Dedifferentiated amniotic fluid mesenchymal stem cell (primary cell): ENCODE data around the gene EGFR.
A peak's percentile ranks its signal among the peaks of the same experiment; 100 is the strongest.

Experiments
- DNase-seq: peaks from one replicate; pipeline ENCODE4 v3.0.0-alpha.2; 2016; ENCODE audit errors: extremely low spot score

EGFR gene

DNA sequence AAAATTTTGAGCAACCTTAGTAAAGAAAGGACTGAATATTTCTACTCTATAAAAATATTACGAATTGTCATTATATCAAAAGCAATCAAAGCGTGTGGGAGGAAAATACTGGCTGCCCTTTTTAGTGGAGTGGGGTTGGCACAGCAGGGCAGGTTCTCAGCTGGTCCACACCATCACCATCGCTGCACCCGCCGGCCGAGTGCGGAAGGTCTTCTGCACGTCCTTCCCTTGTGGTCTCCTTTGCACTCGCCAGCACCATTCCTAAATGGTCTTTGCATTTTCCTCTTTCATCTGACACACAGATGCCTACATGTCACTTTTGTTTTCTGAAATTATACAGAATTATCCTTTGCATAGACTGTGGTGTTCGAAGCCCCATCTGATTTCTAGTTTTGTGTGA, 229.7 kb downstream of the EGFR start:
- no peak for DNase-seq

DNA sequence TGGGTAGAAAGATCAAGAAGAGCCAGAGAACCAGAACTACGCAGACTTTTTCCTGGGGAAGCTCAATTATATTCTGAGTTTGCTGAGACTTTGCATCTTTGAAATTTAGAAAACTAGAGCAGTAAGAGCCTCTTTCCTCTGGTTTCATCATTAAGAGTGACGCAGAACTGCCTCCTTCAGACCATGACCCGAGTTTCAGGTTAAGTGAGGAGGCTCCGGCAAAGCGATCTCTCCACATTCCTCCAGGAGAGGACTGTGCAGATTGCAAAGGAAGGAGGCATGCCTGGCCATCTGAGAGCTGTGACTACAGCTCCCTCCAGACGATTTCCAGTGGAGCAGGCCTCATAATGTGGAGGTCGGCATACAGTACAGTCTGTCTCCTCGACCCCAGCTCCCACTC, 230.5 kb downstream of the EGFR start:
- peak; percentile 23 for DNase-seq

DNA sequence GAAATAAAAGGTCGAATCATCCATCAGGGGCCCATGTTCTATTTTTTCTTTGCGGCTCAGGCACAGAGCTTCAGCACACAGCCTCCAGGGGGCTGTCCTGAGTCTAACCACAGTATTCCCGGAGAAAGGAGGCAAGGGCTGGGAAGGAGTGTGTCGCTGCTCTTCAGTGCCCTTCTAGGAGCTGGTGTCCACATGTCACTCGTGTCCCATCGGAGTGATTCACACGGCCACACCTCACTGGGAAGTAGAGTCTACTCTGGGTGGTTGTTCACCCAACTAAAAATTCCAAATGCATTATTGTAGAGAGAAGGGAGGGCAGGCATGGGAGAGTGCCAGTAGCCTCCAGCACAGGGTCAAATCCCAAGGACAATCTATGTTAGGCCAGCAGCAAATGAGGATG, 231.5 kb downstream of the EGFR start:
- DNase-seq = no peak

DNA sequence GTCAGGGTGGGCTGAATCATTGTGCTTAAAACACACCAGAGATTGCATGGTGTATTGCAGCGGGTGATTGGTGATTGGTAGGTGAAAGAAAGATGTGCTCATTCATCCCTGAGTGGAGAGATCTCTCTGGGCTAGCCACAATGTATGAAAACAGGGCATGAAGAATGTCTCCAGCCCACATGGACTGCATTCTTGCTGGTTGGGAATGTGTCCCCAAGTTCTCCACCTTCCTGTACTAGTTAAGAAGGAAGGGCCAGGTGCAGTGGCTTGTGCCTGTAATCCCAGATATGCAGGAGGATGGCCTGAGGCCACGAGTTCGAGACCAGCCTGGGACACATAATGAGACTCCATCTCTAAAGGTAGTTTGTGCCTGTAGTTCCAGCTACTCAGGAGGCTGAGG, 232.5 kb downstream of the EGFR start:
- DNase-seq = no peak

DNA sequence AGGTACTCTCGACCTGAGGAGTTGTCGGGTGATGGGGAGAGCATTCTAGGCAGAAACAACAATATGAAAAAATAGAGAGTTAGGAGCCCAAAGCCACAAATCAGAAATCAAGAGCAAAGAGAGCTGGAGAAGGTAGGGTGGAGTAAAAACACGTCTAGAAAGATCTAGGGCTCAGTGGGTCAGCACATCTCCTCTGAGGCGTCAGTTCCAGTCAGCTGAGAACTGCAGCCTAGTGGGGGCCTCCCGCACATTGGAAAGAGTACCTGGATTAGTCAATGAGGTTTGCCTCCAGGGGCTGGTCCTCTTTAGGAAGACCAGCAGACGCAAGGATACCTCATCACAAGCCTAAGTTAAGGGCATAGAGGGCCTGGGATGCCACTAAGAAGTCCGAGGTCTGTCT, 233.1 kb downstream of the EGFR start:
- no peak for DNase-seq

DNA sequence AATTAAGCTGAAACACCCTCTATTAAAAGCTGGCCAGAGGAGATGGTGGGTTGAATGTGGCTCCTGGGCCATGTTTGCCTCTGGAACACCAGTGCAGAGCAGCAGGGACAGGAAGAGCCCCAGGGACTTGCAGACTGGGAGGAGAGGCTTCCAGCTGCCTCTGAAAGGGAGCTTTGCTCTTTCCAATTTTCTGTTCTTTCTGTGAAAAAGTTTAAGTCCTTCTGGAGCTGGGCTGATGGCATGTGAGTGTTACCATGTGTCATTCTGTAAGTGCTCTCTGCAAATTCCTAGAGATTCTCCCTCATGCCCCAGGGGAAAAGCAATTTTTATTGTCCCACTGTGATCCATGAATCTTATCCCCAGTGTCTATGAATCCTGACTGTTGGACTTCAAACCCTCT, 233.6 kb downstream of the EGFR start:
- DNase-seq = no peak

DNA sequence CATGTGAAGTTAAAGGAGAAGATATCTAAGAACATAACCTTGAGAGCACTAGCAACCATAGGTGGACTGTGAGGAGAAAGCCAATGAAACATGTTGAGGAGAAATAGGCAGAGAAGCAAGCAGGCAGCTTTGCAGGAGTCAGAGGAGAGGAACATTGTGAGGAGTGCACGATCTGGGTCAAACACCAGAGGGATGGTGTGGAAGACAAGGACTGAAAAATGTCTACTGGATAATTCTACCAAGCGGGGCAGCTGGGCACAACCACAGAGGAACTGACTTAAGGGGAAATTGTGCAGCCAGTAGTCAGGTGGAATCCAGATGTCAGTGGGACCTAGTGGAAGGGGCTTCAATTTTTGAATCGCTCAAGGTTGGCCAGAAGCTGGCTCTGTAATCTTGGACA, 234.4 kb downstream of the EGFR start:
- DNase-seq = no peak

DNA sequence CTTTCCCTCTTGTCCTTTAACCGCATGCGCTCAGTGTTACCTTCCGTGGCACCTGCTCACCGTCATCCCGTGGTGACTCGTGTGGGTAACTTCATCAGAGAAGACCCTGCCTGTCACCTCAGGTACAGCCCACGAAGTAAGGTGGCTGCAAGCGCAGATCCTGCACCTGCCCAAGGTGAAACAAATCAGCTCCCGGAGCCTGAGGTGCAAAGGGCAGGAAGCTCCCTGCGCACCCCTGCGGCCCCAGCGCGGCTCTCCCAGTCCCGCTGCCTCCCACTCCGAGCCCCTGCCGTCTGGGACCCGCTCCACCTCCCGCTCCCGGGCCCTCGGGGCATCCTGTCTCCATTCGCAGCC, 235.4 kb downstream of the EGFR start:
- no peak for DNase-seq

DNA sequence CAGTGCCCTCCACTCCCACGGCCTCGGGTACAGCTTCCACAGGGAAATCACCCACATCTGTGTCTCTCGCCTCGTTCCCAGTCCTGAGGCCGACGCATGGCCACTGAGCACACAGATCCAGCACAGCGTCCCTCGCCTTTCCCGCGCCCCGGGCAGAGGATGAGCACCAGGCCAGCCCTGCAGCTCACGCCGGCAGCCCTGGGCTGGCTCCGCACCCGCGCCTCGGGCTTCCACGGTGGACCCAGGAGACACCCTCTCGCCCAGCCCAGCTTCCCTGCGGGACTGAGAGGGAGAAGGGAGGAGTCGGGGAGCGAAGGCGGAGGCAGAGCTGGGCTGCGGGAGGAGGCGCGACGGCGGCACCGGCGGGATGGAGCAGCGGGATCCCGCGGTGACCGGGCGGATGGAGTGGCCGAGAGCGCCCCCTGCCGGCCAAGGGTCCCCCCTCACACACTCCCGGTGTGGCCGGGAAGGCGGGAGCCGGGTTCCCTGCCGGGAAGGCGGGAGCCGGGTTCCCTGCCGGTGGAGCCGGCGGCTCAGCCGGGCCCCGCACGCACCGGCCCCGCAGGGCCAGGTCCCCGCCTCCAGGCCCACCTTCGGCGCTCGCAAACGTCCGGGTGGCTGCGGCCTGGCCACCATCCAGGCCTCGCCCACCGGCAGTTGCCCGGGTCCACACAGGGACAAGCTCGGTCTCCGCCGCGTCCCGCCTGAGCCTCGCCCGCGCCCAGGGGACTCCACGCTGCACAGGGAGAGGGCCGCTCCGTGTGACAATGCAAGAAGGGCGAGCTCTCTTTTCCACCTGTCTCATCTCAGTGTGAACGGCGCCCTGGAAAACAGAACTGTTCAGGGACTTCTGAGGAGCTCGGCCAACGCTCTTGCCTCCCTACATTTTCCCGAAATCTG, 236.0 kb downstream of the EGFR start:
- peak; percentile 54 for DNase-seq

DNA sequence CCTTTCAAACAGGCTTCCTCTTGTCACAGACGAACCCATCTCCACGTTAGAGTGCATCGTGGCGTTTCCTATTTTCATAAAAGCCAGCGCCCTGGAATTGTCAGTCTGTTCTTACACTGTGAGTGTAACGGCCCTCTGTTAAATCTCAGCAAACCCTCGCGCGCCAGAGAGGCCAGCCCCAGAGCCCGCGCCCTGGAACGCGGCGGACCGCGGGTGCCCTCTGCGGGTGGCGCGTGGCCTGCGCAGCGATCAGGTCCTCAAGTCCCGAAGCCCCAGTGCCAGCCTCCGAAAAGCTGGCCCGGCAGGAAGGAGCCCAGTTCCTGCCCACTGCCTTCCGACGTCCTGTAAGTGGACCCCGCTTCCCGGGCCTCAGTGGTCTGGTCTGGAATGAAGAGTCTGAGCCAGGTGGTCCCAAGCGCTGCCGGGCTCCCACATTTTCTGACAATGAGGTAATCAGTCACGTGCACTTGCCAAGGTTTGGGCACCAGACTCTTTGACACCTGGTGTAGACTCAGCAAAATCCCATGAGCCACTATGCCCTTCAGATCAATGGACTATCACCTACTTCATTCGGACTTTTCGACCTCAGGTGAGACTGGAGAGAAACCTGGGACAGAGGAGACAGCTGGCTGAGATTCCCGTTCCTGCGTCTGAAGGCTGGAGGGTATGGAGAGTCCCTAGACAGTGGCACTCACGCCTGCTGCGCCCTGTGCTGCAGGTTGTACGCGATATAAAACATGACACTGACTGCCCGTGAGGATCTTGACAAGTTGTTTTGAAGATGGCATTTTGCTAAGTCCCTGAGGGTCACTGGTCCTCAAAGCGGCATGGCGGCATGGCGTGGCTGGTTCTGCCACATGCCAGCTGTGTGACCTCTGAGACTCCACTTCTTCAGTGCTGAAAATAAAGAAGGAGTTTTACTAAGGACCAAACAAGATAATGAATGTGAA, 237.0 kb downstream of the EGFR start:
- DNase-seq = peak; percentile 70

DNA sequence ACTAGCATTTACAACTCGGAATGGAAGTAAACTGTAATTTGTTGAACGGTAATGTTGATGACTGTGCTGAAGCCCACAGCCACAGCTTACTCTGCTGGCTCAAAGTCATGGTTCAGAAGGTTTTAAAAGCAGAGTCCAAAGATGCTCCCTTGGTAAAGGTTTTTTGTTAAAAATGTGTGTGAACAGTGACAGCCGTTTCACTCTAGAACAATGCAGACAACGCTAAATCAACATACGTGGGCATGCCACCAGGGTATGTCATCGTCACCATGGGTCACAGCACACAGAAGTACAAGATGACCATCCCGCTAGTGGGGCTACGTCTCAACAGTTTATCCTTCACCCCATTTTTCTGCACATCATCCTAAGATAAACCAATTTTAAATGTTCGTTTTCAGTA, 239.8 kb downstream of the EGFR start:
- DNase-seq = no peak

DNA sequence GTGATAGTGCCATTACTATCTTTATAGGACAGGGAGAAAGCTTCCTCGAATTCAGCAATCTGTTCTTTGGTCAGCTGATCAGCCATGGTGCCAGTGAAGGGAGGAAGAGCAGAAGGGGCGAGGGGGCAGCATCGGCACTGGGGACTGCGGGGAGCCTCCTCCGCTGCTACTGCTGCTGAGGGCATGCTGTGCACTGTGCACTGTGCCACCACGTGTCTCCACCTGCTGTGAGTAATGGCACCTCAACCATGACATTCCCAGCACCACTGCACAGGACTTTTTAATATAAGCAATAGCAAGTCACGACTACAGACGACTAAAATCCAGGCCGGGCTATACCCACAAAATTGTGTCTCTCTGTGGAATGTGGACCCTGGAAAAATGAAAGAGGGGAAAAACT, 241.4 kb downstream of the EGFR start:
- no peak for DNase-seq

DNA sequence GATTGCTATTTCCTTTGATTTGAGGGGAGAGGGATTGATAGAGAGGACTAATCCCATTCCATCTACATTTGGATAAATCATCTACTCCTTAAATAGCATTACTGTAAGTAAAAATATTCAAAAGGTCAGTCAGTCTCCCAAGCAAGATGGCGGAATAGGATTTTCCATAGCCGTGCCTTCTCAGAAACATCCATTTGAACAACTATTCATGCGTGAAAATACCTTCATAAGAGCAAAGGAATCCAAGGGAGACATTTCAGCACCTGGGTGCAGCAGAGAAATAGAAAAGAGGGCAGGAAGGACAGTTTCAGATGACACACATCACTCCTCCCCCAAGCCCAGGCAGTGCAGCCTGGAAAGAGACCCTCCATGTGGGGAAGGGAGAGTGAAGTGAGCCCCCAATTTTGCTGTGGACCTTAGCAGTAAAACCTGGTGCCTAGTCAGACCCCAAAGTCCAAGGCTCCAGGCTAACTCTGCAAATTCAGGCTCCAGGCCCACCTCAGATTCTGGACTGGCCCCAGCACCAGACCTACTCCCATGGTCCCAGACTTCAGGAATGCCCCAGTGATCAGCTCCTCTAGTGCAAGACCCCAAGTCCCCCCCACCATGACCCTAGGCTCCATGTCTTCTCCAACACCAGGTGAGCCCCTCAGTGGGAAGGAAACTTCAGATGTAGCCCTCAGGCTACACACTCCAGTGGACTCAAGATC, 242.0 kb downstream of the EGFR start:
- DNase-seq = no peak
